ENCODE measurements around the gene INPP5B.

The INPP5B gene

DNA sequence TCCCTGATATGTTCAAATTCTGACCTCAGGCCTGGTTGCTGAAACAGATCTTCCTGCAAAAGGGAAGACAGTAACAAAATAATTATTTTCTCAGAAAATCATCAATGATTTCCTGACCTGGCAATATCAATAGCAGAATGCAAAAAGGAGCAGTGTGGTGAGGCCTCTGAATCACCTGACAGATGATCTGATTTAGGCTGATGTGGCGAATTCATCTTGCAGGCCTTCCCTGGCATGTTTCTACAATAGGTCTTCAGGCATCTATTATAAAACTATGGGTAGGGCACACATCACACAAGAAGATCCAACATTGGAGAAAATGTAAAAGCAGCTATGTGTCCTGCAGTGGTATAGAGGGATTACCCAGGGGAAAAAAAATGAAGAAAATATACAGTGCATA lies 80.4 kb downstream of the INPP5B start:
- DNase-seq: no peak

DNA sequence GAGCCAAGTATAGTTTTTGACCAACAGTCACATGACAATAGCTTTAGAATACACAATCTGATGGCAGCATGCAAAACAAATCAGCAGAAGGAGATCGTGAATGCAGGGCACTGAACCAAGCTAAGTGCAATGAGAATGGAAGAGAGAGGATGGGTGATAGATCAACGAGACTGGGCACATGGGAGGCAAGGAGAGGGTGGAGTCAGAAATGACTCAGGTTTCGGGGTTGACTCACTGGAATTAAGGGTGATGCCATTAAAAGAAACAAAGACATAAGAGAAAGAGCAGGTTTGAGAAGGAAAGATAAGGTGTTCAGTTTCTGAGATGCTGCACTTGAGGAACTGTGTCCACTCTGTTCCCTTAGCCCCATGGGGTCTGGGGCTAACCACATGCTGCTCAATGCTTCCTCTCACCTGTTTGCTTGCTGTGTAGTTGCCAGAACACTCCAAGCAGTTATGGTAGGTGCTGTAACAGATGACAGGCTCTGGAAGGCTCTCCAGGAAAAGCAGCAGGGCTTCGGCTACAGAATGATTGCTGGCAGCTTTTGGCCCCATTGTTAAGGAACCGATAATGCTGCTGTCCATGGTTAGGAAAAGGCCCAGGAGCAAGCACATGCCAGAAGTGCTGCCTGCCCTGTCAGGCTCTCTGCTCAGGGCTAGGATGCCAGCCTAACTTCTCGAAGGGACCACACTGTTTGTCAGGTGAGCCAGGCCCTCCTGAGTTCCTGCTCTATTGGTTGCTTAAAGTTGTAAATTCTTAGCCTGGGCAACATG lies 81.3 kb downstream of the INPP5B start:
- DNase-seq: peak; percentile 65

- DNase-seq: no peak
These were observed 84.5 kb downstream of the INPP5B start for GRCh38 chr1:37862330-37862729.

- no peak for DNase-seq
These were observed 85.7 kb downstream of the INPP5B start for GRCh38 chr1:37861151-37861550.

DNA sequence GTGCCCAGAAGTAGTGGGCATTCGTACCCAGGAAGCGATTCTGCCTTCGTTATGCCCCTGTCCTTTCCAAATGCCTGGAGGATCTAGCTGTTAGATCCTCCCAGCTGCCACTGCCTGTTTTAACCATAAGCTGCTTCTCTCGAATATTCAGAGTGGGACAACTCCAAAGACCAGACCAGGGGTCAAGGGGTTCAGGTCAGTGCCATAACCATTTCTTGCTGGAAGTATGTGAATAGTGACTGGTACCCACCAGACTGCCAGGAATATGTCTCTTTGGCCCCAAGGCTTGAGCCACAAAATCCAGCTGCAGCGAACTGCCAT lies 86.5 kb downstream of the INPP5B start:
- no peak for DNase-seq

- peak; percentile 98 for DNase-seq
These were observed 87.1 kb downstream of the INPP5B start, which contains the start of gene MTF1 for GRCh38 chr1:37859507-37860345. Gene MTF1 (minus strand): TSS chr1:37859592. CDS start chr1:37857658, 1,934 bp downstream.

DNA sequence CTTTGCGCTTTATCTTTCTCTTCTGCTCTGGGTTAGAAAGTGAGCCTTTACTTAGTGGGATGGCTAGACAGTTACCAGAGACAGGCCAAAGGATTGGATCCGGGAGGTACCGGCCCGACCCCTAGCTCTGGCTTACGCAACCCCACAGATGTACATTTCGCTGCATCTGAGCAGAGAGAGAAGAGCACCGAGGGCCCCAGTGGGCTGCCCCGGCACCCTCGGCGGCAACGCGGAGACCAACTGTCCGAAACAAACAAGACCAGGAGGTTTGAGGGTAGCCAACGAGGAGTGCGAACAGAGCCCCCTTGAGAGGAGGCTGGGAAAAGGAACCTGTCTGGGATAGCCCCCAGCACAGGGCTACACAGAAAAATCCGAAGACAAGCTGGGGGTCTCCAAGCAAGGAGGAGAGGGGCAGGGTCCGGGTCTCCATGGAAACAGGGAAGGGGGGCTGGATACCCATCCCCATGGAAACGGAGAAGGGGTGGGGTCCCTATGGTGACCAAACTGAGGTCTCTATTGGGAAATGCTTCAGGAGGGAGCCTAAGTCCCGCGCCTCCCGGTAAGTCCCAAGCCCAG lies 87.8 kb downstream of the INPP5B start:
- no peak for DNase-seq

DNA sequence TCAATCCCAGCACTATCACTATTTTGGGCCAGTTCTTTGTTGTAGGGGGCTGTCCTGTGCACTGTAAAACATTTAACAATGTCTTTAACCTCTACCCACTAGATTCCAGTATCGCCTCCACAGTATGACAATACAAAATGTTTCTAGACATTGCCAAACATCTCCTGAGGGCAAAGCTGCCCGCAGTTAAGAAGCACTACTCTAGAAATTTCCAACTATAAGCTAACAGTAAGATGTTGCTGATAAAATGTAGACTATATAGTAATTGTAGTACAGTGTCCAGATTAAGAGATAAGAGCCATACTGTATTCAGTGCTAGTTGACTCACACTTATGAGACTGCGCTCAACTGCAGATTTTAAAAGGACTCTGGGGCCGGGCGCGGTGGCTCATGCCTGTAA lies 92.4 kb downstream of the INPP5B start:
- no peak for DNase-seq

GRCh38 chr1:37853157-37853556 lies 93.7 kb downstream of the INPP5B start:
- DNase-seq: no peak

- DNase-seq: no peak
These were observed 95.1 kb downstream of the INPP5B start for GRCh38 chr1:37851782-37852210.

DNA sequence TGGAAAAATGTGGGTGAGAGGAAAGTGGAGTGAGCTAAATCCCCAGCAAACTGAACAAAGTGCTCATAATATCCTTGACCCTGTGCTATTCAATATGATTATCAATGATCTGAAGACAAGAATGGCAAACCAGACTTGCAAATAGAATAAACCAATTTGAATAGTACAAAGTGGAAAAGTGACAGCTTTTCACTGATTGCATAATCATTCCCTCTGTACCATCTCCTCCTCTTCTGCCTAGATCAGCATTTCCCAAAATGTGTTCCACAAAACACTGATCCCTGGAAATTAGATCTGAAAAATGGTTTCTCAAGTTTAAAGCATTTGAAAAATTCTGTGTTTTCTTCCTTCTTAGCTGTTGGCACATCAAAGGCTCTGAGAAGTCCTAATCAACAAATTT lies 95.6 kb downstream of the INPP5B start:
- no peak for DNase-seq

DNA sequence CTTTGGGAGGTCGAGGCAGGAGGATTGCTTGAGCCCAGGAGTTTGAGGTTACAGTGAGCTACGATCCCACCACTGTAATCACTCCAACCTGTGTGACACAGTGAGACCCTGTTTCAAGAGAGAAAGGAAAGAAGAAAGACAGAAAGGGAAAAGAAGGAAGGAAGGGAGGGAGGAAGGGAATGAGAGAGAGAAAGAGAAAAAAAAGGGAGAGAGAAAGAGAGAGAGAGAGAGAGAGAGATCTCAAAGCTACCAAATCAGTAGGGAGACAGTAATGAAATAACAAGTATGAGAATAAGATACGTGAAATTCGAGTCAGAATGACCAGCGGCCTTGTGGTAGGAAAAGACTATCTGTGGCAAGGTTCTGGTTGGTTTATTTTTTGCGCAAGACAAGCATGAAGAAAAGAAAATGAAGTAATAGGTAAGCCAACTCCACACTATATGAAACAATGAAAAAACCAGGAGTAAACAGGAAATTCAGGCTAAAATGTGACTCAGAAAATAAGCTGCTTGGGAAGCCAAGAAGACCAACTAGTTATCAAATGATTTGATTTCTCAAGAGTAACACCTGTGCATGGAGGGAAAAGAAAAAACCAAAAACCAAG lies 96.4 kb downstream of the INPP5B start:
- DNase-seq: no peak

GRCh38 chr1:37849480-37849879 lies 97.4 kb downstream of the INPP5B start:
- no peak for DNase-seq

DNA sequence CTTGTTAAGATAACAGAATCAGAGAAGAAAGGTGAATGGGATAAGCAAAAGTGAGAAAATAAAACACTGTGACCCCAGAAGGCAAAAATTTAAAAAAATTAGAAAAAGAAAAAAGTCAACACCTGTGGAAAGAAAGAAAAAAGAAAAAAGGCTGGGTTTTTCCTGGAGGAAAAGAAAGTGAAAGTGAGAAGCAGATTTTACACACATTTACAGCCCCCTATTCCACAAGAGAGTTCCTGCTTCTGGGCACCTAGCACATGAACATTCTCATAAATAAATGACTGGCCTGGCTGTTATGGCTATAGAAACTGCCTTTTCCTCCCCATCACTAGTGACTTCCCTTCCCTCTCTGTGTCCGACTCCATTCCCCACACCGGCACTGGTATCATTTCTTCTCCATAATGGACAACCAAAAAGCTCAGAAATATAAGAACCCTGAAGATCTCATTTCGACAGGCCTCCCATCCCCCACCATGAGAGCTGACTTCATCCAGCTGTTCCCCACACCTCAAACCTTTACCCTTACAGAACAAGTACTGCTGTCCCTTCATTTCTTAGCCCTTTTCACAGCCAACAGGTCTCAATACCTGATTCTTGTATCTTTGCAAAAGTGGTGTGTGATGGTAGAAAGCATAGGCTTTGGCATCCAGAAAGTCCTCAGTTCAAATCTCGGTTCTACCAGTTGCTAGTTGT lies 100.1 kb downstream of the INPP5B start:
- DNase-seq: no peak

DNA sequence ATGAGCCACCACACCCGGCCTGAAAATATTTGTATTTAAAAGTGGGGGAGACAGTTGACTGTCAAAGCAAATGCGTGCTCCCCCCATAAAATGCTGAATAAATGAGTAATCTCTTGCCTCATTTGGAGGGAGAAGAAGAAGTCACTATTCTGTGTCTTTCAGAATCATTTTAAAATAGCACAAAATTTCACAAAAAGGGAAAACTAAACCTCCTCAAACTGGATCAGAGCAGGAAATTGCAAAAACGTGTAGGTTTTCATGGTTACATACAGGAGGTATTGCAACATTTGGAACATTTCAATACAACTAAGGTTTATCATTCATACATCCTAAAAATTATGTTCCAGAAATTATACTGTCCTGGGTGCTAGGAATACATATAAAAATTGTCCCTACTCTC lies 101.1 kb downstream of the INPP5B start:
- no peak for DNase-seq

- DNase-seq: no peak
These were observed 101.7 kb downstream of the INPP5B start for GRCh38 chr1:37845049-37845646.

GRCh38 chr1:37844536-37844935 lies 102.3 kb downstream of the INPP5B start:
- no peak for DNase-seq

DNA sequence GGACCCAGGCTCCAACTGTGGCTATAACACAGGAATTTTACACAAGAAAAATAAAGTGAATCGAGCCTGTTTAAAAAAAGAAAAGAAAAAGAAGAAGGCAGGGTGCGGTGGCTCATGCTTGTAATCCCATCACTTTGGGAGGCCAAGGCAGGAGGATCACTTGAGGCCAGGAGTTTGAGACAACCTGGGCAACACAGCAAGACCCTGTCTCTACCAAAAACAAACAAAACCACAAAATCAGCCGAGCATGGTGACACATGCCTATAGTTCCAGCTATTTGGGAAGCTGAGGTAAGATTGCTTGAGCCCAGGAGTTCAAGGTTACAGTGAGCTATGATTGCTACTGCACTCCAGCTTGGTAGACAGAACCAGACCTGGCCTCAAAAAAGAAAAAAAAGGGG lies 105.2 kb downstream of the INPP5B start:
- no peak for DNase-seq

- DNase-seq: no peak
These were observed 106.1 kb downstream of the INPP5B start for GRCh38 chr1:37840711-37841110.

GRCh38 chr1:37839676-37840075 lies 107.2 kb downstream of the INPP5B start:
- DNase-seq: no peak

DNA sequence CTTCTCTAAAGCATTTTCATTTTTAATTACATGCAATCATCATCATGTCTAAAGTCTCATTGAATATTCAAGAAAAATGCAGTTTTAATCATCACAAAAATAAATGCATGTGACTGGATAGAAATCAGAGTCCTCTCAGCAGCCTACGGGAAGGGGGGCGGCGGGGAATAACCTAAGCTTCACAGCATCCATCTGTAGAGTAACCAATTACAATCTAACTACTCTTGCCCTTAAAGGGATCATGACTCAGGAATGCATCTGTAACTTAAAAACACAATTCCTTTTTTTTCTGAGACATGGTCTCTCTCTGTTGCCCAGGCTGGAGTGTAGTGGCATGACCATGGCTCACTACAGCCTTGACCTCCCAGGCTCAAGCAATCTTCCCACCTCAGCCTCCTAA lies 110.1 kb downstream of the INPP5B start:
- no peak for DNase-seq

- no peak for DNase-seq
These were observed 115.0 kb downstream of the INPP5B start for GRCh38 chr1:37831809-37832208.
